B cell (primary cell): ENCODE measurements around the gene HAS3. TPM values are rescaled to one million over a fixed set of nuclear protein-coding genes. Genes with fewer than 3 reads are reported as not detected.

ENCODE experiments used
- ATAC-seq: fragments of 200-7000 bp; cut with Tn5 transposase; one replicate; pipeline ENCODE4 v1.10.0; 2021; ENCODE audit warnings: low read depth, mild to moderate bottlenecking, moderate number of reproducible peaks, moderate library complexity
- CTCF ChIA-PET: fragments of 350-600 bp; sonication (Branson Sonifier 250); formaldehyde crosslinking; loops from one replicate; lab custom pipeline; 2021; ENCODE audit warnings: antibody characterized with exemption, inconsistent platforms; lab: Charles Lee
- POLR2A ChIA-PET: fragments of 350-600 bp; sonication (Branson Sonifier 250); formaldehyde crosslinking; loops from one replicate; lab custom pipeline; 2021; ENCODE audit warnings: antibody characterized with exemption; lab: Charles Lee
- DNase-seq: peaks from one replicate; pipeline ENCODE4 v3.0.0; 2013
- H2AFZ ChIP-seq: 2 replicates; pipeline ENCODE4 v1.6.1; 2012; ENCODE audit warnings: mild to moderate bottlenecking, low read depth, low read length; ENCODE audit not compliant: insufficient read depth, poor library complexity, severe bottlenecking
- H3K27ac ChIP-seq, 2 donors: 1 replicate in 1 of 2; 2 replicates in 1 of 2; pipeline ENCODE4 v1.5.1; 2012 to 2013; ENCODE audit warnings: low read length in 2 of 2, mild to moderate bottlenecking in 2 of 2, moderate library complexity in 1 of 2
- H3K27me3 ChIP-seq, 4 experiments: fragments of 200-600 bp in 1 of 4; sonication (generic) in 1 of 4; replicated peaks in 1 of 4; 1 replicate in 2 of 4; 2 replicates in 2 of 4; pipeline versions ENCODE4 v1.6.1 to v1.7.0; 2013 to 2016; ENCODE audit warnings: low read length in 3 of 4, mild to moderate bottlenecking in 2 of 4, mixed read lengths in 1 of 4, moderate library complexity in 1 of 4; ENCODE audit not compliant: insufficient read depth in 4 of 4, control insufficient read depth in 3 of 4; ENCODE audit errors: control extremely low read depth in 1 of 4
- H3K36me3 ChIP-seq, 2 experiments: replicated peaks in 1 of 2; 1 replicate in 1 of 2; 2 replicates in 1 of 2; pipeline versions ENCODE4 v1.6.1 to v1.7.1; 2013; ENCODE audit warnings: low read length in 1 of 2; ENCODE audit not compliant: insufficient read depth in 2 of 2, control insufficient read depth in 1 of 2; ENCODE audit errors: control extremely low read depth in 1 of 2, extremely low read depth in 1 of 2
- H3K4me1 ChIP-seq, 2 donors: fragments of 200-600 bp in 1 of 2; sonication (generic) in 1 of 2; 1 replicate in 1 of 2; 2 replicates in 1 of 2; pipeline versions ENCODE4 v1.5.1 to v1.6.1; 2013 to 2017; ENCODE audit warnings: low read length in 2 of 2; ENCODE audit not compliant: control insufficient read depth in 2 of 2, insufficient read depth in 2 of 2
- H3K4me2 ChIP-seq: replicated peaks from 2 replicates; pipeline ENCODE3; 2012; ENCODE audit warnings: mild to moderate bottlenecking, low read depth, low read length; ENCODE audit not compliant: poor library complexity, severe bottlenecking
- H3K4me3 ChIP-seq, 5 experiments: fragments of 200-600 bp in 1 of 5; sonication (generic) in 1 of 5; 1 replicate in 3 of 5; 2 replicates in 2 of 5; pipeline versions ENCODE4 v1.5.1 to v1.7.0; 2011 to 2016; ENCODE audit warnings: low read length in 4 of 5, mild to moderate bottlenecking in 4 of 5, low read depth in 2 of 5, control low read depth in 1 of 5, moderate library complexity in 1 of 5; ENCODE audit not compliant: insufficient read depth in 1 of 5; ENCODE audit errors: control extremely low read depth in 1 of 5, extremely low read depth in 1 of 5
- H3K79me2 ChIP-seq: fragments of 200-600 bp; sonication (generic); one replicate; pipeline ENCODE4 v1.6.0; 2016; ENCODE audit warnings: low read length; ENCODE audit not compliant: control insufficient read depth, insufficient read depth
- H3K9ac ChIP-seq: fragments of 200-600 bp; sonication (generic); 2 replicates; pipeline ENCODE4 v1.6.1; 2017; ENCODE audit warnings: mild to moderate bottlenecking, low read length, moderate library complexity
- H3K9me3 ChIP-seq, 3 donors: one replicate each; pipeline versions ENCODE4 v1.6.1 to v1.7.1; 2013; ENCODE audit warnings: low read length in 2 of 3; ENCODE audit not compliant: control insufficient read depth in 2 of 3, insufficient read depth in 1 of 3; ENCODE audit errors: control extremely low read depth in 1 of 3
- H4K20me1 ChIP-seq: 2 replicates; pipeline ENCODE4 v1.6.0; 2012; ENCODE audit warnings: mild to moderate bottlenecking, low read length; ENCODE audit not compliant: insufficient read depth, control insufficient read depth, poor library complexity, severe bottlenecking
- H3K27ac Mint-ChIP-seq: one replicate; pipeline ENCODE4 v1.8.0; 2021; ENCODE audit warnings: mixed read lengths
- H3K27me3 Mint-ChIP-seq: one replicate; pipeline ENCODE4 v1.8.0; 2021; ENCODE audit warnings: mixed read lengths
- H3K4me1 Mint-ChIP-seq: one replicate; pipeline ENCODE4 v1.8.0; 2021; ENCODE audit warnings: mixed read lengths
- H3K4me3 Mint-ChIP-seq: one replicate; pipeline ENCODE4 v1.8.0; 2021; ENCODE audit warnings: mixed read lengths
- H3K9me3 Mint-ChIP-seq: one replicate; pipeline ENCODE4 v1.8.0; 2022; ENCODE audit warnings: mixed read lengths; ENCODE audit not compliant: insufficient read depth
- CTCF ChIP-seq: fragments of 200-600 bp; IDR thresholded peaks from one replicate; pipeline ENCODE4 v1.8.0; 2022; ENCODE audit warnings: antibody characterized with exemption, mild to moderate bottlenecking
- EZH2 ChIP-seq: IDR thresholded peaks from 2 replicates; pipeline ENCODE4 v1.6.1; 2012; ENCODE audit warnings: borderline replicate concordance, low read depth, mild to moderate bottlenecking, moderate library complexity, low read length; ENCODE audit not compliant: insufficient read depth, poor library complexity, severe bottlenecking
- WGBS: methylation state at CpG from one replicate; pipeline ENCODE4 v1.1.5; 2013; ENCODE audit warnings: missing lambda C conversion rate; ENCODE audit not compliant: insufficient coverage; 5-methylcytosine and 5-hydroxymethylcytosine counted together
- intact Hi-C: fragments of 100-400 bp; cut with micrococcal nuclease; formaldehyde crosslinking; loops from one replicate; pipeline ENCODE4 v1.10.0; 2022
- polyA plus RNA-seq: library from polyadenylated mRNA; depleted of rRNA; stranded (reverse); fragments of >200 nt; gene quantifications from 2 replicates; pipeline ENCODE4 v1.2.3, GENCODE V29; 2012
- total RNA-seq, 2 donors: library from RNA; stranded (reverse); fragments of 120-200 nt in 1 of 2; gene quantifications; 1 replicate in 1 of 2; 2 replicates in 1 of 2; pipeline versions ENCODE4 v1.2.3 to v1.2.4, GENCODE V29; 2013 to 2022

HAS3 gene
- total and polyA plus RNA-seq, 2 donors (not counting 1 experiment from before 2014, with no cell fraction given): 1.4 to 2.6 TPM

GRCh38 chr16:69077251-69077650 lies 28.2 kb upstream of the HAS3 start:
- Mint-ChIP-seq H3K27ac (no peak overlapping the region), H3K9me3 (no peaks in the 10 kb centered on the region), H3K27me3 (no peaks in the 10 kb centered on the region), H3K4me3 (no peak overlapping the region), H3K4me1 (no peaks in the 10 kb centered on the region)
- H3K79me2 ChIP-seq: no peaks in the 10 kb centered on the region
- ChIA-PET POLR2A (no interaction called here), CTCF (no interaction called here)
- TF ChIP-seq EZH2 (no peak), CTCF (no peak)
- H2AFZ ChIP-seq: no peak overlapping the region
- no peak overlapping the region for H3K4me2 ChIP-seq
- no peaks in the 10 kb centered on the region for H3K27me3 ChIP-seq
- H3K4me3 ChIP-seq: no peak overlapping the region
- peaks cover 0 to 2% of the 10 kb centered on the region in 2 experiments for H3K36me3 ChIP-seq
- WGBS: 93% methylated on average over 3 of the region's 4 CpGs
- ATAC-seq (no peak), DNase-seq (no peak)
- no peak overlapping the region for H3K9ac ChIP-seq
- H3K4me1 ChIP-seq: no peaks in the 10 kb centered on the region
- intact Hi-C loops: no loop called here
- no peaks in the 10 kb centered on the region for H4K20me1 ChIP-seq
- H3K9me3 ChIP-seq: no peaks in the 10 kb centered on the region
- H3K27ac ChIP-seq: no peak overlapping the region

GRCh38 chr16:69078073-69078472 lies 27.4 kb upstream of the HAS3 start:
- Histone ChIP-seq H3K27me3 (no peaks in the 10 kb centered on the region), H3K27ac (no peak overlapping the region), H2AFZ (no peak overlapping the region), H3K4me2 (no peak overlapping the region), H3K79me2 (no peaks in the 10 kb centered on the region), H3K36me3 (peaks cover 0 to 2% of the 10 kb centered on the region in 2 experiments), H4K20me1 (no peaks in the 10 kb centered on the region), H3K9ac (no peak overlapping the region), H3K4me3 (no peak overlapping the region), H3K4me1 (no peaks in the 10 kb centered on the region), H3K9me3 (no peaks in the 10 kb centered on the region)
- H3K27ac Mint-ChIP-seq: no peak overlapping the region
- CTCF ChIA-PET: no interaction called here
- intact Hi-C loops: no loop called here
- TF ChIP-seq EZH2: no peak
- TF ChIP-seq CTCF: no peak
- WGBS: 96% methylated on average over 7 of the region's 7 CpGs
- H3K4me3 Mint-ChIP-seq: no peak overlapping the region
- POLR2A ChIA-PET: no interaction called here
- no peaks in the 10 kb centered on the region for H3K9me3 Mint-ChIP-seq
- no peaks in the 10 kb centered on the region for H3K4me1 Mint-ChIP-seq
- no peaks in the 10 kb centered on the region for H3K27me3 Mint-ChIP-seq
- DNase-seq (no peak), ATAC-seq (no peak)
